HG02642 (cell line): ENCODE measurements around the gene RAD51B.
"Not testable (repeated sequence)": the region's sequence is repeated elsewhere in the genome, so short reads cannot be mapped to it uniquely, and the experiment has no call there.

Experiments used
- ATAC-seq: cut with Tn5 transposase; IDR thresholded peaks from one replicate; pipeline ENCODE4 v1.9.1; 2021; ENCODE audit warnings: mild to moderate bottlenecking; ENCODE audit not compliant: unreplicated experiment, poor library complexity

RAD51B gene

GRCh38 chr14:68216957-68217356 lies 397.4 kb downstream of the RAD51B start:
- no peak for ATAC-seq

- ATAC-seq = no peak
These were observed 398.3 kb downstream of the RAD51B start for GRCh38 chr14:68217791-68218340.

- no peak for ATAC-seq
These were observed 399.8 kb downstream of the RAD51B start for GRCh38 chr14:68219407-68219806.

- not testable (repeated sequence) for ATAC-seq
These were observed 401.5 kb downstream of the RAD51B start for GRCh38 chr14:68221046-68221445.

- ATAC-seq = no peak
These were observed 402.6 kb downstream of the RAD51B start for GRCh38 chr14:68222154-68222553.

GRCh38 chr14:68222726-68223125 lies 403.1 kb downstream of the RAD51B start:
- no peak for ATAC-seq

GRCh38 chr14:68223631-68224030 lies 404.1 kb downstream of the RAD51B start:
- ATAC-seq = no peak

- no peak for ATAC-seq
These were observed 405.7 kb downstream of the RAD51B start for GRCh38 chr14:68225321-68225720.

- no peak for ATAC-seq
These were observed 406.9 kb downstream of the RAD51B start for GRCh38 chr14:68226523-68226922.

GRCh38 chr14:68228656-68229055 lies 409.1 kb downstream of the RAD51B start:
- no peak for ATAC-seq

GRCh38 chr14:68229423-68230100 lies 410.0 kb downstream of the RAD51B start:
- no peak for ATAC-seq

- ATAC-seq = no peak
These were observed 410.8 kb downstream of the RAD51B start for GRCh38 chr14:68230202-68230949.

GRCh38 chr14:68230950-68231717 lies 411.6 kb downstream of the RAD51B start:
- ATAC-seq = no peak

- ATAC-seq = no peak
These were observed 412.3 kb downstream of the RAD51B start for GRCh38 chr14:68231898-68232297.

GRCh38 chr14:68232300-68233055 lies 412.9 kb downstream of the RAD51B start:
- ATAC-seq = peak; percentile 84

- ATAC-seq = no peak
These were observed 413.7 kb downstream of the RAD51B start for GRCh38 chr14:68233101-68233784.

- no peak for ATAC-seq
These were observed 414.7 kb downstream of the RAD51B start for GRCh38 chr14:68234101-68234905.

- no peak for ATAC-seq
These were observed 415.4 kb downstream of the RAD51B start for GRCh38 chr14:68235011-68235410.
